Stimulated activated CD4-positive, alpha-beta T cell treated with anti-CD3 and anti-CD28 coated beads, TNF-alpha, amount 100 ng/mL, for 48 hours (primary cell): ENCODE results near the gene NRXN2.
"Not testable (repeated sequence)": the region's sequence is repeated elsewhere in the genome, so short reads cannot be mapped to it uniquely, and the experiment has no call there.

Experiments used
- DNase-seq, 3 donors: peaks; one replicate each; pipeline ENCODE4 v3.0.0-alpha.2; 2020; ENCODE audit warnings: low read depth in 3 of 3

The NRXN2 gene

GRCh38 chr11:64566042-64566914, 156.7 kb downstream of the NRXN2 start:
- peak in 2 of 3 donors; percentile 7 to 23 for DNase-seq

- DNase-seq = no peak
These were observed 157.8 kb downstream of the NRXN2 start for GRCh38 chr11:64564947-64565889.

- no peak for DNase-seq
These were observed 158.6 kb downstream of the NRXN2 start for GRCh38 chr11:64564419-64564818.

GRCh38 chr11:64563966-64564365, 159.0 kb downstream of the NRXN2 start:
- no peak for DNase-seq

- no peak for DNase-seq
These were observed 160.2 kb downstream of the NRXN2 start for GRCh38 chr11:64562723-64563351.

- no peak for DNase-seq
These were observed 160.8 kb downstream of the NRXN2 start for GRCh38 chr11:64561984-64562722.

GRCh38 chr11:64561429-64561828, 161.6 kb downstream of the NRXN2 start:
- not testable (repeated sequence) for DNase-seq

- DNase-seq = no peak
These were observed 162.1 kb downstream of the NRXN2 start for GRCh38 chr11:64560941-64561340.

- DNase-seq = no peak
These were observed 162.7 kb downstream of the NRXN2 start for GRCh38 chr11:64560139-64560771.

GRCh38 chr11:64559351-64560138, 163.5 kb downstream of the NRXN2 start:
- no peak for DNase-seq

- DNase-seq = no peak
These were observed 164.1 kb downstream of the NRXN2 start for GRCh38 chr11:64558869-64559268.

- DNase-seq = no peak
These were observed 164.8 kb downstream of the NRXN2 start for GRCh38 chr11:64558065-64558745.

GRCh38 chr11:64556721-64557250, 166.2 kb downstream of the NRXN2 start:
- DNase-seq = no peak
